Limb (tissue), 2 donors: ENCODE data around the gene KRT36.

Experiments
- DNase-seq, 2 donors: peaks; one replicate each; pipeline ENCODE4 v3.0.0-alpha.2; 2016; ENCODE audit errors: extremely low spot score in 2 of 2

Gene KRT36

GRCh38 chr17:41480136-41480535 lies 9.6 kb downstream of the KRT36 start:
- DNase-seq = no peak

DNA sequence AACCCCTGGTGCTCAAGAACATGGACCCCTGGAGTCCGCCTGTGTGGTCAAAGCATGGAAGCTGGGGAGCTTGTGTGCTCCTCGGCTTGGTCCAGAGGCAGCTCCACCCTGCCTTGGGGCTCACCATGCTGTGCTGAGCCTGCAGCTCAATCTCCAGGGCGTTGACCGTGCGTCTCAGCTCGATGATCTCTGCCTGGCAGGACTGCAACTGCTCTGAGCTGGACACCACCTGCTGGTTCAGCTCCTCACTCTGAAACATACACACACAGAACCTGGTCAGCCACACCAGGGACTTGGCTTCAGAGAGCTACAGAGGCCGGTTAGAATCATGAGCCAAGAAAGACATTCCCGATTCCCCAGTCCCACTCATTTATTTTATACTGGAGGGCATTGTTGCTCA lies 11.5 kb downstream of the KRT36 start:
- no peak for DNase-seq

GRCh38 chr17:41476866-41477815 lies 12.6 kb downstream of the KRT36 start:
- no peak for DNase-seq

DNA sequence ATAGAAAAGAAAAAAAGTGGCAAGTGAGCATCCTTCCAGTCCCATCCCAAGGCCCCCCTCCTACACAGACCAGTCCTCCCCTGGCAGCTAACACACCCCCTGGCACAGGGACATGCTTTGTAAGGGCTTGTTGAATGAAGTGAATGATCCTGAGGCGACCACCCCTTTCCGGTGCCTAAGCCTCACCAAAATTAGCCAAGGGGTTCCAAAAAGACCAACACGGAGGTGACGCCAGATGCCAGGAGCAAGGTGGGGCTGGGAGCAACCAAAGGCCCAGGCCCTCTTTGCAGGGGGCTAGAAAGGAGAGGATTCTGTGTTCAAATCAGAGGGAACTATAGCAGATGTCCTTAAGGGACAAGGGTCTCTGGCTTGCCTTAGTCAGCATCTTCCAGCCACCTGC lies 14.3 kb downstream of the KRT36 start:
- no peak for DNase-seq

- DNase-seq = no peak
Measured at GRCh38 chr17:41474863-41475262, 14.8 kb downstream of the KRT36 start.

DNA sequence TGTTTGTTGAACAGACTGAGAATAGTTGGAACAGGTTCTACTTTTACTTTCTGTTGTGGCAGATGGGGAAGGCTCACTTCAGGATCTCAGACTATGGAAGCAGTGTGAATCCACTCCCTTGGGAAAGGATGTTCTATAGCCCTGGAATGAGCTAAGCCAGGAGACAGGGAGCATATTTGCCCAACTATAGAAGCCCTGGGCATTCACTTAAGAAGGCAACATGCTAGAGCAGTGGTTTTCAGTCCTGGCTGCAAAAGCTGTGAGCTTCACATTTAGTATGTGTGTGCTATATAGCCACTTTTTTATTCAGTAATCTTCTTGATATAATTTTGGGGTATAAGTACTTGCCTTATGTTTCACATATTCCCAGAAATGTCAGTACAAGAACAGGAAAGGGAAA lies 21.4 kb downstream of the KRT36 start:
- no peak for DNase-seq

GRCh38 chr17:41467561-41467960 lies 22.1 kb downstream of the KRT36 start:
- no peak for DNase-seq

DNA sequence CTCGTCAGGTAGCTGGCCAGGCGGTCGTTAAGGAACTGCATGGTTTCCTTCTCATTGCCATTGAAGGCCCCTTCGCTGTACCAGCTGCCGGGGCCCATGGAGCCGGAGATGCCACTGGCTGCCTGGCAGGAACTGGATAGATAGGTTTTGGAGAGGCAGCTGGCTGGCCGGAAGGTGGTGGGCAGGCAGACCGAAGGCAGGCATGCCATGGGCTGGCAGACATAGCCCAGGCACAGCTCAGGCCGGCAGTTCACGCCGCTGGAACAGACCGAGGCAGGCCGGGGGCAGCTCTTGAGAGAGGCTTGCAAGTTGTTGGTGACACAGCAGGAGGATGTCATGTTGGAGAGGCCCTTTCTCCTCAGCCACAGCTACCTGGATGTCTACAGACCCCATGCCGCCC lies 22.7 kb downstream of the KRT36 start, which contains the start of gene KRT32:
TSS of gene KRT32 (minus strand) at position 399 of the 400 bp plus-strand sequence. CDS start at position 338, 61 bp downstream.
- DNase-seq = no peak

GRCh38 chr17:41464682-41465081 lies 25.0 kb downstream of the KRT36 start:
- DNase-seq = no peak

GRCh38 chr17:41464173-41464572 lies 25.5 kb downstream of the KRT36 start:
- no peak for DNase-seq

DNA sequence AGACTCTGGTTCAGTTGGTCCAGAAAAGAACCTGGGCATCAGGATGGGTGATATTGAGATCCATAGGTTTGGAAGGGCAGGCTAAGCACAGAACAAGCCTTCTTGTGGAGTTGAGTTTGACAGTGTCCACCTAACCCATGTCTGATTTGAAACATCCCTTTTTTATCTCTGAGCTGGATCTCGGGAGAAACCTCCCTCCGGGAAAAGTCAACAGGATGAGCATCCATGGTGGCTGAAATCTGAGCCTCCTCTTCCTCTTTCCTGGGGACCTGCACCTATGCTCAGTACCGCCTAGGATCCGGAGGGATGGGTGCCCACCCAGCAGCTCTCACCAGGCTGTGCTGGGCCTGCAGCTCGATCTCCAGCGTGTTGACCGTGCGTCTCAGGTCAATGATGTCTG lies 26.0 kb downstream of the KRT36 start:
- DNase-seq = no peak

GRCh38 chr17:41462705-41463104 lies 27.0 kb downstream of the KRT36 start:
- DNase-seq = no peak

GRCh38 chr17:41457676-41458075 lies 32.0 kb downstream of the KRT36 start:
- DNase-seq = no peak

DNA sequence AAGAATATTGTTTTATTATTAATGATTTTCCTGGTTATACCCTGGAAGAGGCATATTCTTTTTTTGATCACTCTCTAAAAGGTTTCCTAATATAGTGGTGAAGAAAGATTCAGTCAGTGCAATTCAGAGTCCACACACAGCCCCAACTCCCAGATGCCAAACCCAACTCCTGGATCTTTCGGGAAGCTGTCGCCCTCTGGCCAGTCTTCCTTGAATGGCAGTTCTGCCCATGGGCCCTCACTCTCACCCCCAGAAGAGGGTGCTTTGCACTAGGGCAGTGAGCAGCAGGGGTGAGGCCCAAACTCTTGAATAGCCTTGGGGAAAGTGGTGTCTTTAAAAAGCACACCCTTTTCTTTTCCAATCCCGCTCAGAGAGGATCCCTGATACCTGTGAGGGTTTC lies 33.5 kb downstream of the KRT36 start:
- DNase-seq = no peak

DNA sequence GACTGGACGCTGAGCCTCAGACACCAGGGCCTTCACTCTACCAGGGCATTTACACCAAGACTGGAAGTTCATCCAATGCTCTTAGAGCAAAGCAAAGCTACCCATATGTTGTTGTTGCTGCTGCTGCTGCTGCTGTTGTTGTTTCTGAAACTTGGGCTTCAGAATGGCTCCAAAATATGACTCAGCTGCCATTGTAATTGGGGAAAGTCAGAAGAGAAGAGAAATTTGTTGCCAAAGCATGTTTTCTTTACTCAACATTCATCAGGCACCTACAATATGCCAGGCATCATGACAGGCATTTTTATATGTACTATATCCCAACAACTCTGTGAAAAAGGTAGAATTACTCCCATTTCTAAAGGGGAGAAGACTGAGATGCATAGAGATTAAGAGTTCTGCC lies 34.5 kb downstream of the KRT36 start:
- DNase-seq = no peak

DNA sequence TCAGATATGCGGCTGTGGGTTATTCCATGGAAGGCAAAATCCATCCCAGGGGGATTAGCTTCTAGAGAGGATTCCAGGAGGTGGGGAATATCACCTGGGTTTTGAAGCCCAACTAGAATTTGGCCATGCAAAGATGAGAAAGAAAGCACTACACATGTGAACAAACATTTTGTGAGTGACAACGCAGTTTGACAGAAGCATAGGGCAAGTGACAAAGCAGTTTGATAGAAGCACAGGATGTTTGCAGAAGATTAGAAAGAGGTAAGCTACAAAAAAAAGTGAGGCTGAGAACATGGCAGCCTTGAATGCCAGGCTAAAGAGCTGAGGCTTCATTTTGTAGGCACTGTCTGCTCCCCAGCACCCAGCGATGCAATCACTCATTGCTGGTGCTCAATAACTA lies 36.6 kb downstream of the KRT36 start:
- DNase-seq = no peak

- no peak for DNase-seq
Measured at GRCh38 chr17:41452281-41452680, 37.4 kb downstream of the KRT36 start.

GRCh38 chr17:41451154-41451728 lies 38.5 kb downstream of the KRT36 start:
- DNase-seq = no peak

GRCh38 chr17:41449008-41449407 lies 40.7 kb downstream of the KRT36 start:
- DNase-seq = no peak

DNA sequence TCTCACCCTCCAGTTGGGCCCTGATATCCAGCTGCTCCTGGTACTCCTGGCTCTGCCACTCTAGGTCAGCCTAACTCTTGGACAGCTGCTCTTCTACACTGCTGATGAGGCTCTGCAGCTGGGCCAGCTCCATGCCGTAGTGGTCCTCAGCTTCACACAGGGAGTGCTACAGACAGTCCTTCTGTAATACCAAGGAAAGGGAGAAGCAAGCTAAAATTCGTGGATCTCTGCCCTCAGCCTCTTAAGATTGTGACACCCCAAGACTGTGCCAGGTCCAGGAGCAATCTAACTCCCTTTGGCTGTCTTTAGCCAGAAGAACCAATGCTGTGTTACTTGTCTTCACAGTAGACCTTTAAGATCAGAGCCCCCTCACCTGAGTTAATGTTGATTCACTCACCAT lies 41.2 kb downstream of the KRT36 start:
- DNase-seq = no peak

GRCh38 chr17:41446806-41447205 lies 42.9 kb downstream of the KRT36 start:
- DNase-seq = no peak

- DNase-seq = no peak
Measured at GRCh38 chr17:41444640-41445039, 45.1 kb downstream of the KRT36 start.

DNA sequence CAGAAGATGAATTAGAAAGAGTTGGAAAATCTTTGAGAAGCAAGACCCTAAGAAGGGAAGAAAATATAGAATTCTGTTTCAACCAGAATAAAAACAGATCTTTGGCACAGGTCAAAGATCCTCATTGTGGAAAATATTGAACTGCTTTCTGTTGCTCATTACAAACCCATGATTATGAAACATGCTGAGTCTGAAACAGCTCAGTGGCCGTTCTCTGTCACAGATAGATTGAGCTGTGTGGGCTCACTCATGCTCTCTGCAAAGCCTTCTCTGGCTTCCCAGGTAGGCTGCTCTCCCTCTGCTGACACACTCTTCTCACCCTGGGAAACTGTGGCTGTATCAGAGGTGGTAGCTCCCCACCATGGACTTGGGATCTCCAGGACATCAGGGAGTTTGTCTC lies 45.5 kb downstream of the KRT36 start:
- DNase-seq = no peak
